Retinal pigment epithelial cell (primary cell): Measurements from ENCODE around the gene GUCA1A.
"Not testable (repeated sequence)": the region's sequence is repeated elsewhere in the genome, so short reads cannot be mapped to it uniquely, and the experiment has no call there.

Source experiments
- DNase-seq: peaks from one replicate; pipeline ENCODE4 v3.0.0-alpha.2; 2010; ENCODE audit warnings: low read depth
- H3K4me3 ChIP-seq: 2 replicates; pipeline ENCODE4 v1.5.1; 2011; ENCODE audit warnings: mild to moderate bottlenecking, low read length, control low read depth, moderate library complexity
- CTCF ChIP-seq: conservative IDR thresholded peaks from 2 replicates; pipeline ENCODE4 v1.5.1; 2011; ENCODE audit warnings: low read depth, low read length, control low read depth, inconsistent platforms

GUCA1A gene

GRCh38 chr6:42188406-42188805 is 15.2 kb downstream of the GUCA1A start:
- DNase-seq = no peak
- H3K4me3 ChIP-seq = no peak overlapping the region
- no peak for TF ChIP-seq CTCF

- DNase-seq = peak; percentile 75
Measured at GRCh38 chr6:42190554-42191183, 17.5 kb downstream of the GUCA1A start.

GRCh38 chr6:42192385-42192784 is 19.2 kb downstream of the GUCA1A start:
- not testable (repeated sequence) for DNase-seq

More at GRCh38 chr6:42190554-42191183, 17.5 kb downstream of the GUCA1A start:
- no peak overlapping the region for H3K4me3 ChIP-seq
- TF ChIP-seq CTCF = no peak

GRCh38 chr6:42193491-42193894 is 20.3 kb downstream of the GUCA1A start:
- peak overlapping the region; percentile 18 for H3K4me3 ChIP-seq
- no peak for TF ChIP-seq CTCF
- peak; percentile 78 for DNase-seq

More at GRCh38 chr6:42192385-42192784, 19.2 kb downstream of the GUCA1A start:
- H3K4me3 ChIP-seq = not testable (repeated sequence)

GRCh38 chr6:42194056-42194455 is 20.9 kb downstream of the GUCA1A start:
- no peak overlapping the region for H3K4me3 ChIP-seq
- DNase-seq = no peak
- no peak for TF ChIP-seq CTCF

- no peak for DNase-seq
- no peak for TF ChIP-seq CTCF
Measured at GRCh38 chr6:42195415-42195814, 22.3 kb downstream of the GUCA1A start.

GRCh38 chr6:42197555-42198362 is 24.6 kb downstream of the GUCA1A start:
- no peak for TF ChIP-seq CTCF
- DNase-seq = no peak
- no peak overlapping the region for H3K4me3 ChIP-seq

More at GRCh38 chr6:42195415-42195814, 22.3 kb downstream of the GUCA1A start:
- no peak overlapping the region for H3K4me3 ChIP-seq
